HL-60/S4 treated with retinoic acid at 250 ng/mL for 4 days and 3 days (cell line): ENCODE results near the gene SDC4.

ENCODE experiments used
- in situ Hi-C: fragments of 300-500 bp; cut with MboI; formaldehyde crosslinking; loops from 2 replicates; pipeline ENCODE4 v1.7.0; 2022; ENCODE audit warnings: low sequenced_read_pairs

The SDC4 gene

GRCh38 chr20:45344168-45344860, 3.9 kb downstream of the SDC4 start:
- in situ Hi-C loops, result no loop called here

GRCh38 chr20:45343532-45344167, 4.6 kb downstream of the SDC4 start:
- in situ Hi-C loops, result no loop called here

GRCh38 chr20:45342855-45343531, 5.2 kb downstream of the SDC4 start:
- in situ Hi-C loops, result no loop called here

GRCh38 chr20:45341939-45342854, 6.0 kb downstream of the SDC4 start:
- in situ Hi-C loops, result no loop called here

- in situ Hi-C loops, result no loop called here
Observed at GRCh38 chr20:45341579-45341938, 6.7 kb downstream of the SDC4 start.

GRCh38 chr20:45340951-45341350, 7.3 kb downstream of the SDC4 start:
- in situ Hi-C loops, result no loop called here

GRCh38 chr20:45340236-45340847, 7.9 kb downstream of the SDC4 start:
- in situ Hi-C loops, result no loop called here

GRCh38 chr20:45339799-45340198, 8.4 kb downstream of the SDC4 start:
- in situ Hi-C loops, result no loop called here

GRCh38 chr20:45339084-45339483, 9.1 kb downstream of the SDC4 start:
- in situ Hi-C loops, result no loop called here

- in situ Hi-C loops, result no loop called here
Observed at GRCh38 chr20:45338121-45339030, 9.8 kb downstream of the SDC4 start.

GRCh38 chr20:45337367-45338120, 10.7 kb downstream of the SDC4 start:
- in situ Hi-C loops, result no loop called here

GRCh38 chr20:45336530-45337366, 11.5 kb downstream of the SDC4 start:
- in situ Hi-C loops, result no loop called here

- in situ Hi-C loops, result no loop called here
Observed at GRCh38 chr20:45330476-45330875, 17.7 kb downstream of the SDC4 start.

- in situ Hi-C loops, result no loop called here
Observed at GRCh38 chr20:45329497-45330319, 18.5 kb downstream of the SDC4 start.

- in situ Hi-C loops, result no loop called here
Observed at GRCh38 chr20:45328451-45328850, 19.8 kb downstream of the SDC4 start.

GRCh38 chr20:45325371-45325770, 22.9 kb downstream of the SDC4 start:
- in situ Hi-C loops, result no loop called here

GRCh38 chr20:45323731-45324130, 24.5 kb downstream of the SDC4 start:
- in situ Hi-C loops, result no loop called here
